ENCODE data around the gene SLC22A31.
"Not testable (repeated sequence)": the region's sequence is repeated elsewhere in the genome, so short reads cannot be mapped to it uniquely, and the experiment has no call there.

The SLC22A31 gene

DNA sequence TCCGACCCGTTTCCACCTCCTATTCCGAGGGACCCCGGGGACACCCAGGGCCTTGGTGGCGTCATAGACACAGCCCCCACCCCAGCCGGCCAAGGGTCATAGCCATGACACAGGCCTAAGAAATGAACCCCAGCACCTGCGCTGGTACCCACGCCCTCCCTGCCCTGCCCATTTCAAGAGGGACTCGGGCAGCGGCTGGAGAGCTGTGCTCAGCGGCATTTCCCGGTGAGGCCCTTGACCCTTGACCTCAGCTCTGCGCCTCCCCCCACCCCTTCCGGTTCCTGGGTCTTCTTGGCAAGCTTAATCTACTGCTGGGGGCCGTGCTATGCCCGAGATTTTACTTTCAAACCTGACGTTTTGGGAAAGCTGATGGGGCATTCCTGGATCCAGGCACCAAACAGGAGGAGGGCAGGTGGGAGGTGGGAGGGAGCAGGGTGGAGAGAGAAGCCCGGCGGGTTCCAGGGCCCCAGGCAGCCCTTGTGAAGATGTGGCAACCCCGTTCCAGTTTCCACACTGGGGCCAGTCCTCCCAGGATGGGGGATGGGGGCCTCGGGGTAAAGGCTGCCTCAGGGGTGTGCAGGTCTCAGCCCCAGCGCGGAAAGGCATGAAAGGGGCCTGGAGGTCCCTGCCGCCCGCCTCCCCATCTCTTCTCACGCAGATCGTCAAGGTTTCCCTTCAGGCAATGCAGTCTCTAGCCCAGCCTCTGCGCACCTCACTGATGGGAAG lies at the start of gene SLC22A31:
Gene SLC22A31, minus strand, starts transcription at position 414 of the 726 bp plus-strand sequence. Its CDS starts 36 bp downstream, at position 378.
- no peak for DNase-seq

GRCh38 chr16:89248196-89248982 lies 48.1 kb upstream of the SLC22A31 start:
- no peak for DNase-seq

DNA sequence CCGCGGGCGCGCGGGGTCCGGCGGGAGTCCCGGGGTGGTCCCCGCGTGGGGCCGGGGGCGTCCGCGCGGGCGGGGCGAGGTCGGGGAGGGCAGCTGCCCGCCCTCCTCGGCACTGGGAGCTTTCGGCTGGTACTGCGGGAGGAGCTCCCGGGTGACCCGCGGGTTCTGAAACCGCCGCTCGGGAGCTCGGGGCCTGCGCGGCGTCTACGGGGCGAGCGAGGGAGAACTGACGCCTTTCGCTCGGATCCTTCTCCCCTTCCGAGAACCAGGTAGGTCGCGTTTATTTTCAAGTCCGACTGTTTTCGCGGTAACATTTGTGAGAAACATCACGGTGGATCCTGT lies 47.4 kb upstream of the SLC22A31 start:
- DNase-seq, result not testable (repeated sequence)

DNA sequence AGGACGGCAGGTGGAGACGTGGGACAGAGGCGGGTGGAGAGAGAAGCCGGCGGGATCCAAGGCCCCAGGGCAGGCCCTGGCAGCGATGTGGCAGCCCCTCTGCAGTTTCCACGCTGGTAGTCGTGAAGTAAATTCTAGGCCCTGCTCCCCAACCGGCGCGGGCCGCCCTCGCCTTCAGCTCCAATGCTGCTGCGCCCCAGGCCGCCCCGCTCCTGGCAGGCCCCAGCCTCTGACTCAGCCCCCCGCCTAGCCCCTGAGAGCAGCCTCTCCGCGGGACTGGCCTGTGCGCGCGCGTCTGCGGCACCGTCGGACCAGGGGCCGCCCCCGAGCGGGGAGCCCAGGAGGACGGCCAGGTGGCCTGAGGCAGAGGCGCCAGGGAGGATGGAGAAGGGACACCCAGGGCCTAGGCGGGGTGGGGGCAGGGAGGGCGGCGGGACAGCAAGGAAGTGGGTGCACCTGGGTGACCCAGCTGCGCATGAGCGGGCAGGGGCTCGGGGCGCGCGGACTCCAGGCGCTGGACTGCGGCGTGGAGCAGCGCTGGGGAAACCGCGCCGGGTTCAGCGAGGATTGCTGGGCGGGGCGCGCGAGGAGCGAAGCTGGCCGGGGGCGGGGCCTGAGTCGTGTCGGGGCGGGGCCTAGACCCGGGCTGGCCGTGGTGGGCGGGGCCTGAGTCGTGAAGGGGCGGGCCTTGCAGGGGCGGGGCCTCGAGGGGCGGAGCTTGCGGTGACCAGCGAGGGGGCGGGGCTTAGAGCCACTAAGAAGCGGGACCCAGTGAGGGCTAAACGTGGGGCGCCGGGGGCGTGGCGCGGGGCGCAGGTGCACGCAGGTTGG lies 46.8 kb upstream of the SLC22A31 start:
- DNase-seq, result no peak

- DNase-seq, result no peak
Observed at GRCh38 chr16:89246383-89246902, 46.1 kb upstream of the SLC22A31 start.

- DNase-seq, result no peak
Observed at GRCh38 chr16:89244754-89245153, 44.4 kb upstream of the SLC22A31 start.

- DNase-seq, result not testable (repeated sequence)
Observed at GRCh38 chr16:89244264-89244663, 43.9 kb upstream of the SLC22A31 start.

- DNase-seq, result no peak
Observed at GRCh38 chr16:89243664-89244063, 43.3 kb upstream of the SLC22A31 start.

DNA sequence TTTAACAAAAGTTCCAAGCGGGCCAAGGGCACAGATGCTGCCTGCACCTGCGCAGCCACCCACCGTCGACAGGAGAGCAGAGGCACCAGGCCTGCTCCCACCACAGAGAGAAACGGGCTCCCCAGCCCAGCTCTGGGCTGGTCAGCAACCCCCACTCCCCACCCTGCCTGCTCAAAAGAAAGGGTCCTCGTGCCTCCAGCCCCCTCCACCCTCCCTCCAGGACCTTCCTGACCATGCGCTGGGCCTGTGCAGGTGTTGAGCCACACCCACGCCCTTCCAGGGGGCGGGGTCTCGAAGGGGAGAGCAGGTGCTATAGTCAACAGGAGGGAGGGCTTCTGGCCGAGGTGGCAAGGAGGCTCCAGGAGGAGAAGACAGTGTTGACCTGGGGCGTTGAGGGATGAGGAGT lies 42.5 kb upstream of the SLC22A31 start:
- no peak for DNase-seq

- peak; percentile 36 to 89 for DNase-seq
Observed at GRCh38 chr16:89241187-89242007, 41.1 kb upstream of the SLC22A31 start.

DNA sequence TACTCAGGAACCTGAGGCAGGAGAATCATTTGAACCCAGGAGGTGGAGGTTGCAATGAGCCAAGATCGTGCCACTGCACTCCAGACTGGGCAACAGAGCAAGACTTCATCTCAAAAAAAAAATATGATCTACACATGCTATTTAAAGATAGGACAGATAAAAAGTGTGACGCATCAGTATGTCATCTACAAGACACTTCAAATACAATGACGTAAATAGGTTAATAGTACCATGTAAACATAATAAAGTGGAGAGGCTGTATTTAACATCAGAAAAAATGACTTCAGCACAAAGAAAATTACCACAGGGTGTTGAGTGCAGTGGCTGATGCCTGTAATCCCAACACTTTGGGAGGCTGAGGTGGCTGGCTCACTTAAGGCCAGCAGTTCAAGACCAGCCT lies 37.4 kb upstream of the SLC22A31 start:
- no peak for DNase-seq

DNA sequence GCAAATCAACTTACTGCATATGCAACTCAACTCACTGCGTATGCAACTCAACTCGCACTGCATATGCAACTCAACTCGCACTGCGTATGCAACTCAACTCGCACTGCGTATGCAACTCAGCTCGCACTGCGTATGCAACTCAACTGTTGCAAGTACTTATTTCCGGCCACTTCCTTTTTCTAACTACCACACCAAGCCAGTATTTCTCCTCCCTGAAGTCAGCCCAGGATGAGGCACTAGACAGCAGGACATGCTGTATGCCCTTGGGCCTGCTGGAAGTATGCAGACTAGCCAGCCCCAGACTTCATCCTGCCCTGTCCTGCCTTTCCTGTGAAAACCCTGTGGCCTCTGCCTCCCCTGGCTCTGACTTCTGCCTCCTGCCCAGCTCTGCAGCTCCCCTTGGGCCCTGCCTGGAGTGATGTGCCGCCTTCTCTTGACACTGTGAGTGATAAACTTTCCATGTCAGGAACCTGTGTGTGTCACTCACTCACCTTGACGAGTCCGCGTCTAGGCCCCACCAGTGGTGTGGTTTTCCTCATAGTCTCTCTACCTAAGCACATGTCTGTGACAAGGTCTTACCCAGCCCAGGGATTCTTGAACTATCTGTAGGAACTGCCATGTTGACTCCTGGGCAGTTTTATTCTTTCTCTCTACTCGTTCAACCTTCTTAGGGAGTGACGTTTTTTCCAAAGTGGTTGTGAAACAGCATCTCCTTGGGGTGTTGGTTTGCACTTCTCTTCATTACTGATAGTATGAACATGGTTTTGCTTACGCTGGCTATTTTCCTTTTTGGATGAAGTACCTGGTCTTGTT lies 33.5 kb upstream of the SLC22A31 start:
- no peak for DNase-seq

DNA sequence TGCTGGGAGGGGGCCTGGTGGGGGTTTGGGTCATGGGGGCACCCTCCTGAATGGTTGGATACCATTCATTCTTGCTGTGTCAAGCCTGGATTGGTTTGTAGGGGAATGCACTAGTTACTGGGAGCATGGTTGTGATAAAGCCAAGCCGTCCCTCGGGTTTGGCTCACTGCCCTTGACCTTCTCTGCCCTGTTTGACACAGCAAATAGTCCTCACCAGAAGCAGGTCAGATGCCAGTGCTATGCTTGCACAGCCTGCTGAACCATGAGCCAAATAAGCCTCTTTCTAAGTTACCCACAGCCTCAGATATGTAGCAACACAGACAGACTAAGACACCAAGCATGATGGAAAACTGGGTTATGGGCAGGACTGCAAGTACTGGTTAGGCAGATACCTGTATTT lies 31.8 kb upstream of the SLC22A31 start:
- DNase-seq, result no peak

DNA sequence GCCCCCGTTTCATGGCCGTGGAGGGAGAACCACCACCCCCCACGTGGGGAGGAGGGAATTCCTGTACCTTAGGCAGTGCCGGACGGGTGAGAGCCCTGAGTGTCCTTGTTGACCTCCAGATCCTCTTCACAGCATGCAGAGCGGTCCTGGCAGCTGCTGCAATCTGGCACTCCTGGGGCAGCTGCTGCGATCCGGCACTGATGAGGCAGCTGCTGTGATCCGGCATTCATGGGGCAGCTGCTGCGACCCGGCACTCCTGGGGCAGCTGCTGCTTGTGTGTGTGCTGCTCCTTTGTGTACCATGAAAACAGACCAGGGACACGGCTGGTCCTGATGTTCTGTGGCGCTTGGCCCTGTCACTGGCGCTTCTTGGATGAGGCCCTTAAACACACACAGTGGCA lies 29.9 kb upstream of the SLC22A31 start:
- no peak for DNase-seq

- no peak for DNase-seq
Observed at GRCh38 chr16:89224665-89225064, 24.3 kb upstream of the SLC22A31 start.

DNA sequence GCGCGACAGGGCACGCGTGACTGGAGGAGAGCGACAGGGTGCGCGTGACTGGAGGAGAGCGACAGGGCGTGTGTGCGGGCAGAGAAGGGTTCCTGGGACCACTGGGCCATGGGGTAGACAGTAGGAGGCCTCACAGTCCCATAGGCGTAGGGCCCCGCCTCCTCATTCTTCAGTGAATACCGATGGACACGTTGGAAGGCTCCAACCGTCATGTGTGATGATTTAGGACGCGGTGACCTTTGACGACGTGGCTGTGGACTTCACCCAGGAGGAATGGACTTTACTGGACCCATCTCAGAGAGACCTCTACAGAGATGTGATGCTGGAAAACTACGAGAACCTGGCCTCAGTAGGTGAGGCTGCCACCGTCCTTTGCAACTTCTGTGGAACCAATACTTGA lies 22.6 kb upstream of the SLC22A31 start:
- DNase-seq, result no peak

DNA sequence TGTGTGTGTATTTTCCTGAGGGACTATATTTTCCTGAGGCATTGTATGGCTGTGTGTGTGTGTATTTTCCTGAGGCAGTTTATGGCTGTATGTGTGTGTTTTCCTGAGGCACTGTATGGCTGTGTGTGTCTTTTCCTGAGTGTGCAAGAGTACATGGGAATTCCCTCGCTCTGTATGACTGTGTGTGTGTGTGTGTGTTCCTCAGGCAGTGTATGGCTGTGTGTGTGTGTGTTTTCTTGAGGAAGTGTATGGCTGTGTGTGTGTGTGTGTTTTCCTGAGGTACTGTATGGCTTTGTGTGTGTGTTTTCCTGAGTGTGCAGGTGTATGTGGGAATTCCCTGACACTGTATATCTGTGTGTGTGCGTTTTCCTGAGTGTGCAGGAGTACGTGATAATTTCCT lies 21.3 kb upstream of the SLC22A31 start:
- DNase-seq, result no peak

DNA sequence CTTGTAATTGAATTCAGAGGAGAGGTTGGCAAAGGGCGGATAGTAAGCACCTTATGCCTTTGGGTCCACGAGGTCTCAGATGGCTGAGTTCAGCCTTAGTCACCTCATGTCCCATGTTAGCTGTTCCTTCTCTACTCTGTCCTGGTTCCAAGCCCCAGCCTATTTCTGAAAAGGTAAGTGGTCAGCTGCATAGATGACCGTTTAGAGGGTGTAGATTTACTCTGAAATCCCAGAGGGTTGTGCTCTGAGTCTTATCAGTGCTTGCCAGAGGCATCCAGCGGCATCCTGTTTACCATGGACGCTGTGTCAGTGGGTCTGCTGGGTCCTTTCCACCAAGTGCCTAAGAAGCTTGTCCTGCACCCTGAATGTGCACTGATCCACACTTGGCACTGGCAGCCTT lies 19.0 kb upstream of the SLC22A31 start:
- DNase-seq, result no peak

- peak; percentile 54 to 78 for DNase-seq
Observed at GRCh38 chr16:89217388-89218191, 17.3 kb upstream of the SLC22A31 start, which contains the start of gene ZNF778. TSS of gene ZNF778 (plus strand) at chr16:89217703. CDS start at chr16:89221128, 3,425 bp downstream.

GRCh38 chr16:89217138-89217387 lies 16.7 kb upstream of the SLC22A31 start:
- DNase-seq, result no peak
